Muscle layer of duodenum (tissue), 2 donors: ENCODE data around the gene RIOK2.

ENCODE experiments used
- H3K27ac ChIP-seq: one replicate; pipeline ENCODE4 v1.7.0; 2013; ENCODE audit warnings: mild to moderate bottlenecking, low read length
- H3K27me3 ChIP-seq: one replicate; pipeline ENCODE4 v1.7.0; 2013; ENCODE audit warnings: low read depth, mild to moderate bottlenecking, control low read depth, low read length
- H3K36me3 ChIP-seq, 2 donors: one replicate each; pipeline ENCODE4 v1.7.0; 2013; ENCODE audit warnings: low read length in 2 of 2, control low read depth in 1 of 2, mild to moderate bottlenecking in 1 of 2; ENCODE audit not compliant: insufficient read depth in 2 of 2, control insufficient read depth in 1 of 2
- H3K4me1 ChIP-seq, 2 donors: one replicate each; pipeline ENCODE4 v1.7.0; 2013; ENCODE audit warnings: low read length in 2 of 2, mild to moderate bottlenecking in 2 of 2, control low read depth in 1 of 2, moderate library complexity in 1 of 2; ENCODE audit not compliant: insufficient read depth in 2 of 2, control insufficient read depth in 1 of 2
- H3K4me3 ChIP-seq, 2 donors: one replicate each; pipeline ENCODE4 v1.7.0; 2013; ENCODE audit warnings: low read length in 2 of 2, low read depth in 1 of 2, mild to moderate bottlenecking in 1 of 2
- H3K9me3 ChIP-seq, 2 donors: one replicate each; pipeline ENCODE4 v1.7.0; 2013; ENCODE audit warnings: low read length in 2 of 2, control low read depth in 1 of 2, mild to moderate bottlenecking in 1 of 2; ENCODE audit not compliant: control insufficient read depth in 1 of 2
- donor health status: healthy.

RIOK2 gene

DNA sequence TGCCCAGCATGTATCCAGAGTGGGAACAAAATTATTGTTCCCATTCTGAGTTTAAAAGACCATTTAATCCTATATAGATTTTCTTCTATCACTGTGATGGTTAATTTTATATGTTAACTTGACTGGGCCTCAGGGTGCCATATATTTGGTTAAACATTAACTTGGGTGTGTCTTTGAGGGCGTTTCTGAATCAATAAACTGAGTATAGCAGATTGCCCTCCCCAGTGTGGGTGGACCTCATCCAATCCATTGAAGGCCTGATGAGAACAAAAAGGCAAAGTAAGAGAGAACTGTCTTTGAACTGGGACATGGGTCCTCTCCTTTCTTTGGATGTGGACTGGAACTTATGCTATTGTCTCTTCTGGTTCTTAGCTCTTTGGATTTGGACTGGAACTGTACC is 17.3 kb downstream of the RIOK2 start:
- Histone ChIP-seq H3K4me3 (no peak overlapping the region), H3K9me3 (no peaks in the 10 kb centered on the region), H3K4me1 (no peaks in the 10 kb centered on the region), H3K27me3 (no peaks in the 10 kb centered on the region), H3K36me3 (peaks cover 35 to 44% of the 10 kb centered on the region in 2 donors), H3K27ac (peak overlapping the region; percentile 2)

GRCh38 chr5:97164846-97165245 is 18.2 kb downstream of the RIOK2 start:
- H3K27me3 ChIP-seq = no peaks in the 10 kb centered on the region
- peaks cover 41 to 44% of the 10 kb centered on the region in 2 donors for H3K36me3 ChIP-seq
- no peak overlapping the region for H3K27ac ChIP-seq
- no peak overlapping the region for H3K4me3 ChIP-seq
- H3K4me1 ChIP-seq = no peaks in the 10 kb centered on the region
- no peaks in the 10 kb centered on the region for H3K9me3 ChIP-seq

- H3K27ac ChIP-seq = no peak overlapping the region
- no peaks in the 10 kb centered on the region for H3K4me1 ChIP-seq
- no peaks in the 10 kb centered on the region for H3K9me3 ChIP-seq
- H3K36me3 ChIP-seq = peaks cover 38 to 42% of the 10 kb centered on the region in 2 donors
- no peaks in the 10 kb centered on the region for H3K27me3 ChIP-seq
- no peak overlapping the region for H3K4me3 ChIP-seq
Measured at GRCh38 chr5:97163790-97164285, 19.2 kb downstream of the RIOK2 start.

DNA sequence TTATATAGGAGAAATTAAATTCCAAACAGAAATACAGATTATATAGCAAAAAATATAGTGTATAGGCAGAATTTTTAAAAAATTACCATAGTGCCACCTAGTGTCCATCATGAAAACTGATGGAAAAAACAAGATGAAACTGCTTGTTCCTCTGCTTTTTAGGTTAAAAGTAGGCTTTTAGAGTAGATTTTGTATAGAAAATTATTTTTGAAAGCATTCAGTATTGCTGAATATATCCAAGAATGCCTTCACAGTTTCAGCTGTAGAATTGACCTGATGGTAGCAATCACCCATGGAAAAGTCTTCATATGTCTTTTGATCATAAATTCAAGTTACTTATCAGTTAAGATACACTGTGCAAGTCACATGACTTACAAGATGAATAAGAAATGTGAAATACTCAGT is 19.7 kb downstream of the RIOK2 start:
- Histone ChIP-seq H3K27me3 (no peaks in the 10 kb centered on the region), H3K4me3 (no peak overlapping the region), H3K9me3 (no peaks in the 10 kb centered on the region), H3K27ac (no peak overlapping the region), H3K4me1 (no peaks in the 10 kb centered on the region), H3K36me3 (peaks cover 34 to 38% of the 10 kb centered on the region in 2 donors)

DNA sequence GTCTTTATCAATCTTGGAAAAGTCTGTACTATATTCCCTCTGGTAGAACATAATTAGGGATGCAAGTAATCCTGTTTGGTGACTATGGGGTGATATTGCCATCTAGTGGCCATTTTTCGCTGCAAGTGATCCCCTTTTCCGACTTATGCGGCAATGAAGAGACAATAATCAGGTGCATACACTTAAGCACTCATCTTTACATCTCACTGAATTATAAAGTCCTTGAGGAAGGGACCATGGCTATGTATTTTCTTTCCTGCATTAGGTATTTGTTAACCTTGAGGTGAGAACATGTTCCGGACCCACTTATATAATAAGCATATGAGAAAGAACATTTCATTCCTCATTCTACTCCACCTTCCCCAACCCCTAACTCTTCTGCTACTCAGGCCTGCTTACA is 21.0 kb downstream of the RIOK2 start:
- no peak overlapping the region for H3K4me3 ChIP-seq
- peaks cover 25 to 32% of the 10 kb centered on the region in 2 donors for H3K36me3 ChIP-seq
- H3K9me3 ChIP-seq = peaks cover 0 to 9% of the 10 kb centered on the region in 2 donors
- H3K27me3 ChIP-seq = no peaks in the 10 kb centered on the region
- no peaks in the 10 kb centered on the region for H3K4me1 ChIP-seq
- no peak overlapping the region for H3K27ac ChIP-seq

DNA sequence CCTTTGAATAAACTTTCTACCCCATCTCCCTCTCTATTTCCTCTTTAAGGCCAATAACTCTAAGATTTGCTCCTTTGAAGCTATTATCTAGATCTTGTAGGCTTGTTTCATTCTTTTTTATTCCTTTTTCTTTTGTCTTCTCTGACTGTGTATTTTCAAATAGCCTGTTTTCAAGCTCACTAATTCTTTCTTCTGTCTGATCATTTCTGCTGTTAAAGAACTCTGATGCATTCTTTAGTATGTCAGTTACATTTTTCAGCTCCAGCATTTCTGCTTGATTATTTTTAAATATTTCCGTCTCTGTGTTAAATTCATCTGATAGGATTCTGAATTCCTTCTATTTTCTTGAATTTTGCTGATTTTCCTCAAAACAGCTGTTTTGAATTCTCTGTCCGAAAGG is 25.4 kb downstream of the RIOK2 start:
- H3K9me3 ChIP-seq = peaks cover 0 to 9% of the 10 kb centered on the region in 2 donors
- H3K4me1 ChIP-seq = no peaks in the 10 kb centered on the region
- no peaks in the 10 kb centered on the region for H3K27me3 ChIP-seq

DNA sequence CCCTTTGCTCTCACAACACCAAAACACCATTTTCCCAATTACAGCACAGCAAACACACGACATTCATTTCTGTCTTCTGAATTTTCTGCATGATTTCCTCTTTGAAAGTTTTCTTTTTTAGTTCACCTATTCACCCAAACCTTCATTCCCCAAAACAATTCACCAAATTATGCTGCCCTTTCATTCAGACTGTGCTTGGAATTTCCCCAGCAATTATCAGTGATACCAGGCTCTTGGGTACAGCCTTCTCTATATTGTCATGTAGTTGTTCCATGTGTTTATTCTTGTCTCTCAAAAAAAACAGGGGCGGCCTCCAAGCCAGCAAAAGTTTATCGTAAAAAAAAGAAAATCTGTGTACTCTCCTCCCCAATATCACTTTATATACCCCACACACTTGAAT is 31.7 kb downstream of the RIOK2 start:
- no peak overlapping the region for H3K27ac ChIP-seq
- no peaks in the 10 kb centered on the region for H3K4me1 ChIP-seq
- H3K9me3 ChIP-seq = no peaks in the 10 kb centered on the region
- no peak overlapping the region for H3K4me3 ChIP-seq
- H3K27me3 ChIP-seq = no peaks in the 10 kb centered on the region
- H3K36me3 ChIP-seq = no peaks in the 10 kb centered on the region

More for the DNA sequence above, 25.4 kb downstream of the RIOK2 start:
- H3K27ac ChIP-seq = no peak overlapping the region
- H3K4me3 ChIP-seq = no peak overlapping the region
- peaks cover 13 to 15% of the 10 kb centered on the region in 2 donors for H3K36me3 ChIP-seq

- no peaks in the 10 kb centered on the region for H3K36me3 ChIP-seq
- H3K27me3 ChIP-seq = no peaks in the 10 kb centered on the region
- H3K4me3 ChIP-seq = no peak overlapping the region
- no peaks in the 10 kb centered on the region for H3K9me3 ChIP-seq
- no peaks in the 10 kb centered on the region for H3K4me1 ChIP-seq
- H3K27ac ChIP-seq = no peak overlapping the region
Measured at GRCh38 chr5:97150401-97150800, 32.6 kb downstream of the RIOK2 start.

DNA sequence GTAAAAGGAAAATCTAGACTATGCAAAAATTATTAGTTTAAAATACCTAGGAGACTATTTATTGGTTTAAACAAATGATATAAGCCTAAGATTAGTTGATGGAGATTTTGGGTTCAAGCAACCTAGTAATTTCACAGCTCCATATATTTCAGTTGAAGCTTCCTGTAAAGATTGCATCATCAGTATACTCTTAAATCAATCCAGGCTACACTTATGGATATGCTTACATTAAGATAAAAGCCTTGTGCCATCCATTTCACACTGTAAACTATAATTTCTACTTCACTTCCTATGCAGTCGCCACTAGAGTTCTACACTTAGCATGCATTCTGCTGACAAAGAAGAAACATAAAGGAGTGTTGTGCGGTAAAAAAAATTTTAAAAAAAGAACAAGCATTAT is 33.3 kb downstream of the RIOK2 start:
- Histone ChIP-seq H3K9me3 (no peaks in the 10 kb centered on the region), H3K36me3 (no peaks in the 10 kb centered on the region), H3K27ac (no peak overlapping the region), H3K27me3 (no peaks in the 10 kb centered on the region), H3K4me3 (no peak overlapping the region), H3K4me1 (no peaks in the 10 kb centered on the region)

- Histone ChIP-seq H3K9me3 (no peaks in the 10 kb centered on the region), H3K27ac (no peak overlapping the region), H3K27me3 (no peaks in the 10 kb centered on the region), H3K4me3 (no peak overlapping the region), H3K36me3 (no peaks in the 10 kb centered on the region), H3K4me1 (no peaks in the 10 kb centered on the region)
Measured at GRCh38 chr5:97148288-97148687, 34.8 kb downstream of the RIOK2 start.

- no peak overlapping the region for H3K4me3 ChIP-seq
- no peaks in the 10 kb centered on the region for H3K36me3 ChIP-seq
- no peaks in the 10 kb centered on the region for H3K9me3 ChIP-seq
- H3K27me3 ChIP-seq = no peaks in the 10 kb centered on the region
- peaks cover 0 to 5% of the 10 kb centered on the region in 2 donors for H3K4me1 ChIP-seq
- no peak overlapping the region for H3K27ac ChIP-seq
Measured at GRCh38 chr5:97143704-97144103, 39.3 kb downstream of the RIOK2 start.

DNA sequence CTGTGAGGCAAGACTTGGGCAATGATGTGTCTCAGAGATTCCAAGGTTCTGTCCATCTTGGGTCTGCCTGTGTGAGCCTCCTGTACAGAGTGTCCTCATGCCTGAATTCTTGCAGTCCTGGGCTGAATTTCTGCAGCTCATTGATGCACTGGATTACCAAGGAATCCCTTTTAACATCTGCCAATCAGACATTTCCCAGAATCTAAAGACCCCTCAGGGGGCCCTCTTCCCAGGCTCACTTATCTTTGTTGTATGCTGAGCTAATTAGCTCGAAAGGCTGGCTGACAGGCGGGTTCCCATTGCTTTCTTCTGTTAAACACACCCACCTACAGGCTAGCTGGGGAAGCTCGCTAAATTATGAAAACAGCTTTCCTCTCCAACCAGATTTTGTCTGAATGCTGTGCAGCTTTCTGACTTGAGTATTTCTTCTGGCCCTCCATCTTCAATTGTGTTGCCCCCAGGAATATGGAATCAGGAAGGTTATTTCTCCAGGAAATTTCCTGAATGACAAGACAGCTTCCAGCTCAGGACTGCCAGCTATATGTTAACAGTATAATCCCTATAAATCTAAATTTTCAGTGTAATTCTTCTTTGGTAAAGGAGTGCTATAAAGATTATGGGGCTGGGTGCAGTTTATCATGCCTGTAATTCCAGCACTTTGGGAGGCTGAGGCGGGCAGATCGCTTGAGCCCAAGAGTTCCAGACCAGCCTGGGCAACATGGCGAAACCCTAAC is 40.4 kb downstream of the RIOK2 start, which contains the start of gene LIX1:
Gene LIX1, minus strand, starts transcription at position 91 of the 734 bp plus-strand sequence. Its CDS starts 35 bp downstream, at position 56.
- peaks cover 0 to 5% of the 10 kb centered on the region in 2 donors for H3K4me1 ChIP-seq
- H3K27me3 ChIP-seq = no peaks in the 10 kb centered on the region
- H3K4me3 ChIP-seq = no peak within 1 kb of the TSS
- H3K27ac ChIP-seq = no peak within 1 kb of the TSS
- H3K36me3 ChIP-seq = no peaks in the 10 kb centered on the region
- no peaks in the 10 kb centered on the region for H3K9me3 ChIP-seq
